Measurements from ENCODE around the gene NFKBIL1. TPM values are rescaled to one million over a fixed set of nuclear protein-coding genes. Genes with fewer than 3 reads are reported as not detected.

Gene NFKBIL1
- total and polyA plus RNA-seq, 10 of the 15 experiments (the other 5 are each of a cell fraction or from before 2014, with no cell fraction given) = 0.19 to 15.1 (median 7.0) TPM

GRCh38 chr6:31587791-31588777 lies 40.7 kb downstream of the NFKBIL1 start:
- ChIA-PET RAD21 (ENCODE audit: unreplicated experiment) (interaction anchor here (1.1 to 17.5 kb wide), 8 partner anchors 8 to 151 kb away, joined by 3 to 620 read pairs (median 6); partner anchors contain the start of genes ATP6V1G2, NCR3, NFKBIL1 and TNF), CTCF (interaction anchor here (2.2 to 31.0 kb wide), 4 partner anchors 5 to 33 kb away, joined by 16 to 2098 read pairs (median 789); partner anchors contain the start of genes ATP6V1G2, DDX39B, LST1 and LTA), SMC1A (ENCODE audit: uncharacterized antibody, unreplicated experiment) (interaction anchor here (1.0 to 45.5 kb wide), 5 partner anchors 7 to 33 kb away, joined by 3 to 1989 read pairs (median 56); partner anchors contain the start of genes ATP6V1G2, DDX39B, LTA and NCR3), POLR2A (interaction anchor here (0.5 to 17.1 kb wide), 12 partner anchors 8 to 597 kb away, joined by 3 to 282 read pairs (median 4); partner anchors contain the start of genes AIF1, ATP6V1G2, DDX39B and LTA)
- H3K79me2 ChIP-seq (ENCODE audit: control insufficient read depth, insufficient read depth, low read length) = peaks cover 1% of the 10 kb centered on the region; the same call in 1 of the 2 replicates
- no peaks in the 10 kb centered on the region for H3K9me3 ChIP-seq (replicated peaks; ENCODE audit: control insufficient read depth, insufficient read depth, low read length)
- H3K9ac ChIP-seq (ENCODE audit: control insufficient read depth, insufficient read depth, low read length) = peak overlapping the region; percentile 67; the same call in 1 of the 2 replicates
- FAIRE-seq (no peak), DNase-seq (ENCODE audit: low read depth, low spot score) (no peak), ATAC-seq (peak; percentile 14)
- WGBS (ENCODE audit: insufficient coverage, insufficient replicate concordance, low lambda C conversion rate, missing lambda C conversion rate) = 51% methylated on average over 10 of the region's 12 CpGs
- intact Hi-C loops (cut with micrococcal nuclease; ENCODE audit: unreplicated experiment) (no loop called here), in situ Hi-C loops (cut with MboI) (no loop called here)
- H4K20me1 ChIP-seq (ENCODE audit: control insufficient read depth, insufficient read depth) = no peaks in the 10 kb centered on the region
- peaks cover 47% of the 10 kb centered on the region for H3K4me1 ChIP-seq (ENCODE audit: control insufficient read depth, insufficient read depth, low read length)
- peak overlapping the region; percentile 75 for H3K27ac ChIP-seq (ENCODE audit: control insufficient read depth, insufficient read depth)
- BruUV-seq (replicated peaks) = no TSS peak
- no peaks in the 10 kb centered on the region for H3K27me3 ChIP-seq (replicated peaks in 1 of 2; ENCODE audit: control insufficient read depth in 2 of 2, insufficient read depth in 2 of 2, low read length in 1 of 2)
- H3K4me2 ChIP-seq (ENCODE audit: control insufficient read depth, insufficient read depth) = peak overlapping the region; percentile 89
- peak overlapping the region; percentile 45 for H2AFZ ChIP-seq (ENCODE audit: control insufficient read depth, low read depth, low read length)
- no peaks in the 10 kb centered on the region for H3K36me3 ChIP-seq (ENCODE audit: control insufficient read depth in 2 of 2, insufficient read depth in 2 of 2, low read length in 1 of 2)
- H3K4me3 ChIP-seq = peak overlapping the region; percentile 68
- TF ChIP-seq NBN (IDR thresholded peaks at IDR 0.05) = peak; percentile 88
- peak; percentile 43 to 74; a peak in 3 of 4 replicates for TF ChIP-seq IKZF2 (IDR thresholded peaks at IDR 0.05)
- TF ChIP-seq, protein P1, sequence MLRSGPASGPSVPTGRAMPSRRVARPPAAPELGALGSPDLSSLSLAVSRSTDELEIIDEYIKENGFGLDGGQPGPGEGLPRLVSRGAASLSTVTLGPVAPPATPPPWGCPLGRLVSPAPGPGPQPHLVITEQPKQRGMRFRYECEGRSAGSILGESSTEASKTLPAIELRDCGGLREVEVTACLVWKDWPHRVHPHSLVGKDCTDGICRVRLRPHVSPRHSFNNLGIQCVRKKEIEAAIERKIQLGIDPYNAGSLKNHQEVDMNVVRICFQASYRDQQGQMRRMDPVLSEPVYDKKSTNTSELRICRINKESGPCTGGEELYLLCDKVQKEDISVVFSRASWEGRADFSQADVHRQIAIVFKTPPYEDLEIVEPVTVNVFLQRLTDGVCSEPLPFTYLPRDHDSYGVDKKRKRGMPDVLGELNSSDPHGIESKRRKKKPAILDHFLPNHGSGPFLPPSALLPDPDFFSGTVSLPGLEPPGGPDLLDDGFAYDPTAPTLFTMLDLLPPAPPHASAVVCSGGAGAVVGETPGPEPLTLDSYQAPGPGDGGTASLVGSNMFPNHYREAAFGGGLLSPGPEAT (IDR thresholded peaks at IDR 0.05; ENCODE audit: low read depth) = 0 out of 2 replicates have a peak, but pooled peaks have one; percentile 11
- TF ChIP-seq CBX3 (IDR thresholded peaks at IDR 0.05; ENCODE audit: borderline replicate concordance, low read depth) = no peak
- TF ChIP-seq, protein P2, sequence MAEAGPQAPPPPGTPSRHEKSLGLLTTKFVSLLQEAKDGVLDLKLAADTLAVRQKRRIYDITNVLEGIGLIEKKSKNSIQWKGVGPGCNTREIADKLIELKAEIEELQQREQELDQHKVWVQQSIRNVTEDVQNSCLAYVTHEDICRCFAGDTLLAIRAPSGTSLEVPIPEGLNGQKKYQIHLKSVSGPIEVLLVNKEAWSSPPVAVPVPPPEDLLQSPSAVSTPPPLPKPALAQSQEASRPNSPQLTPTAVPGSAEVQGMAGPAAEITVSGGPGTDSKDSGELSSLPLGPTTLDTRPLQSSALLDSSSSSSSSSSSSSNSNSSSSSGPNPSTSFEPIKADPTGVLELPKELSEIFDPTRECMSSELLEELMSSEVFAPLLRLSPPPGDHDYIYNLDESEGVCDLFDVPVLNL (IDR thresholded peaks at IDR 0.05; ENCODE audit: low read depth, low read length) = no peak
- TF ChIP-seq STAT3 (IDR thresholded peaks at IDR 0.05; ENCODE audit: low read depth, low read length) = no peak
- TF ChIP-seq ZNF274 (IDR thresholded peaks at IDR 0.05; ENCODE audit: insufficient read depth, insufficient read length) = no peak
- TF ChIP-seq, protein P3, sequence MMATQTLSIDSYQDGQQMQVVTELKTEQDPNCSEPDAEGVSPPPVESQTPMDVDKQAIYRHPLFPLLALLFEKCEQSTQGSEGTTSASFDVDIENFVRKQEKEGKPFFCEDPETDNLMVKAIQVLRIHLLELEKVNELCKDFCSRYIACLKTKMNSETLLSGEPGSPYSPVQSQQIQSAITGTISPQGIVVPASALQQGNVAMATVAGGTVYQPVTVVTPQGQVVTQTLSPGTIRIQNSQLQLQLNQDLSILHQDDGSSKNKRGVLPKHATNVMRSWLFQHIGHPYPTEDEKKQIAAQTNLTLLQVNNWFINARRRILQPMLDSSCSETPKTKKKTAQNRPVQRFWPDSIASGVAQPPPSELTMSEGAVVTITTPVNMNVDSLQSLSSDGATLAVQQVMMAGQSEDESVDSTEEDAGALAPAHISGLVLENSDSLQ (IDR thresholded peaks at IDR 0.05) = peak; percentile 31
- no peak for TF ChIP-seq BCLAF1 (IDR thresholded peaks at IDR 0.05)
- no peak for TF ChIP-seq ZZZ3 (IDR thresholded peaks at IDR 0.05; ENCODE audit: control insufficient read depth, insufficient read length, low read depth)
- no peak for TF ChIP-seq SIN3A (IDR thresholded peaks at IDR 0.05; ENCODE audit: low read depth, low read length)
- no peak for TF ChIP-seq NFIC (IDR thresholded peaks at IDR 0.05; ENCODE audit: low read depth, low read length)
- TF ChIP-seq ATF7 (IDR thresholded peaks at IDR 0.05; ENCODE audit: low read depth) = peak; percentile 21; the same call in 1 of the 2 replicates
